Inferior parietal cortex (tissue), 1 donor: ENCODE measurements around the gene TRIM13.
"Not testable (repeated sequence)": the region's sequence is repeated elsewhere in the genome, so short reads cannot be mapped to it uniquely, and the experiment has no call there.

Experiments
- DNase-seq: peaks from one replicate; pipeline ENCODE4 v3.0.0-alpha.2; 2016; ENCODE audit errors: extremely low spot score

Gene TRIM13

DNA sequence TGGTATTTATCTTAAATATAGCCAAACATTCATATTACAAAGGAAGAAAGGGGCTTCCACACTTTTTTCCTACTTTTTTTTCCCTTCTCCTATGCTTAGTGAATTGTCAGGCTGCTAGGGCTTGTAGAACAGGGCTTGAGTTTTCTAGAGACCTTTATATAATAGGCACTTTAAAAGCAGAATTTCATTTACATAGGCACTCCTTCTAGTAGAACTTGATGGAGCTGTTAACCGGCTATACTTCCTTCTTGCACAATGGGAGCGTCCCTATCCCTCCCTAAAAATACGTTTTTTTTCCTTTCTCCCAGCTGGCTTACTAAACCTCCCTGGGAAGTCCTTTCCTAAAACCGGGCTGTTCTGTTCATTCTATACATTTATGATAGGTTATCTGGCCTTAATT is 1.1 kb downstream of the TRIM13 start:
- DNase-seq = no peak

- no peak for DNase-seq
These were observed 2.1 kb downstream of the TRIM13 start for GRCh38 chr13:49998714-49999624.

- no peak for DNase-seq
These were observed 4.4 kb downstream of the TRIM13 start for GRCh38 chr13:50001287-50001686.

GRCh38 chr13:50006426-50007135 is 9.7 kb downstream of the TRIM13 start:
- no peak for DNase-seq

GRCh38 chr13:50011461-50011860 is 14.6 kb downstream of the TRIM13 start:
- DNase-seq = peak; percentile 44

DNA sequence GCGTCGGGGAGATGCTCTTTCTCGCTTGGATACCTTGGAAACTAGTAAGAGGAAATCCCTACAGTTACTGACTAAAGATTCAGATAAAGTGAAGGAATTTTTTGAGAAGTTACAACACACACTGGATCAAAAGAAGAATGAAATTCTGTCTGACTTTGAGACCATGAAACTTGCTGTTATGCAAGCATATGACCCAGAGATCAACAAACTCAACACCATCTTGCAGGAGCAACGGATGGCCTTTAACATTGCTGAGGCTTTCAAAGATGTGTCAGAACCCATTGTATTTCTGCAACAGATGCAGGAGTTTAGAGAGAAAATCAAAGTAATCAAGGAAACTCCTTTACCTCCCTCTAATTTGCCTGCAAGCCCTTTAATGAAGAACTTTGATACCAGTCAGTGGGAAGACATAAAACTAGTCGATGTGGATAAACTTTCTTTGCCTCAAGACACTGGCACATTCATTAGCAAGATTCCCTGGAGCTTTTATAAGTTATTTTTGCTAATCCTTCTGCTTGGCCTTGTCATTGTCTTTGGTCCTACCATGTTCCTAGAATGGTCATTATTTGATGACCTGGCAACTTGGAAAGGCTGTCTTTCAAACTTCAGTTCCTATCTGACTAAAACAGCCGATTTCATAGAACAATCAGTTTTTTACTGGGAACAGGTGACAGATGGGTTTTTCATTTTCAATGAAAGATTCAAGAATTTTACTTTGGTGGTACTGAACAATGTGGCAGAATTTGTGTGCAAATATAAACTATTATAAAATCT is 15.7 kb downstream of the TRIM13 start:
- no peak for DNase-seq

DNA sequence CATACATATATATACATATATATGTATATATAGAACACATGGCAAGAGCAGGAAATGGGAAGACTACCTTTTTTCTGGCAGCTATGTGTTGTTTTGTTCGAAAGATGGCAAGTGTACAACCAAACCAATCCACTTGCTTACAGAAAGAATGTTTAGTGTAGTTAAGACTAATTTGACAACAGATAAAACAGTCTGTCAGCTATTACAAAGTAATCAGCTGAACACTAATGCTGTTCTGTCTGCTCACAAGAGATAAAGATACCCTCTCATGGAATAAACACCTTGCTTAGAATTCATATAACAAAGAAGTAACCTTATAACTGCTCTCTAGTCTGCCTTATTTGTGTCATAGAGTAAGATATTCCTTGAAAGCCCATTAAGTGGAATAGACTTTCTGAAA is 17.5 kb downstream of the TRIM13 start:
- no peak for DNase-seq

GRCh38 chr13:50015258-50015657 is 18.4 kb downstream of the TRIM13 start, which contains the start of gene KCNRG:
TSS of gene KCNRG (plus strand) at chr13:50015444. CDS start at chr13:50015494, 50 bp downstream.
- no peak for DNase-seq

DNA sequence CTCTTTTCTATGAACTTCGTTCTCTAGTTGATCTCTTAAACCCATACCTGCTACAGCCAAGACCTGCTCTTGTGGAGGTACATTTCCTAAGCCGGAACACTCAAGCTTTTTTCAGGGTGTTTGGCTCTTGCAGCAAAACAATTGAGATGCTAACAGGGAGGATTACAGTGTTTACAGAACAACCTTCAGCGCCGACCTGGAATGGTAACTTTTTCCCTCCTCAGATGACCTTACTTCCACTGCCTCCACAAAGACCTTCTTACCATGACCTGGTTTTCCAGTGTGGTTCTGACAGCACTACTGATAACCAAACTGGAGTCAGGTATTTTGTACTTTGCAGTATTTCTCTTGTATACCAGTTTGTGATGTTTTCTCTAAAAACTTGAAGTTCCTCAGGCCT is 18.9 kb downstream of the TRIM13 start:
- no peak for DNase-seq

GRCh38 chr13:50016444-50016843 is 19.6 kb downstream of the TRIM13 start:
- no peak for DNase-seq

- no peak for DNase-seq
These were observed 21.0 kb downstream of the TRIM13 start for GRCh38 chr13:50017819-50018218.

DNA sequence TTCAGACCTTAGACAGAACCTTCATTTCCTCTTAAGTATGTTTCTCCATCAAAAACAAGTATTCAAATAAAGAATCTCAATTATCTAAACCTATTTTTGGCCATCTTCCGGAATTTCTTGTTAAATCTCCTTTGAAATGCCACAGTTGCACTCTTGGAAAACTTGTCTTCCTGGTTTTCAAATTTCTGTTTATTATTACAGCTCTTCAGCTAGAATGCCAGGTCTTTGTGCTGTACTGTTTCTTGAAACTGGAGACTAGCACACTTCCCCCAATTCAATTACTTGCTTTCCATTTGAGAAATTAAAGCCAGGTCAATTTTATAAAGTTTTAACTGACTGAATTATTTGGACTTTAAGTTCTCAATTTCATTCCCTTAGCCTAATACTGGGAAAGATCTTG is 28.6 kb downstream of the TRIM13 start:
- no peak for DNase-seq

DNA sequence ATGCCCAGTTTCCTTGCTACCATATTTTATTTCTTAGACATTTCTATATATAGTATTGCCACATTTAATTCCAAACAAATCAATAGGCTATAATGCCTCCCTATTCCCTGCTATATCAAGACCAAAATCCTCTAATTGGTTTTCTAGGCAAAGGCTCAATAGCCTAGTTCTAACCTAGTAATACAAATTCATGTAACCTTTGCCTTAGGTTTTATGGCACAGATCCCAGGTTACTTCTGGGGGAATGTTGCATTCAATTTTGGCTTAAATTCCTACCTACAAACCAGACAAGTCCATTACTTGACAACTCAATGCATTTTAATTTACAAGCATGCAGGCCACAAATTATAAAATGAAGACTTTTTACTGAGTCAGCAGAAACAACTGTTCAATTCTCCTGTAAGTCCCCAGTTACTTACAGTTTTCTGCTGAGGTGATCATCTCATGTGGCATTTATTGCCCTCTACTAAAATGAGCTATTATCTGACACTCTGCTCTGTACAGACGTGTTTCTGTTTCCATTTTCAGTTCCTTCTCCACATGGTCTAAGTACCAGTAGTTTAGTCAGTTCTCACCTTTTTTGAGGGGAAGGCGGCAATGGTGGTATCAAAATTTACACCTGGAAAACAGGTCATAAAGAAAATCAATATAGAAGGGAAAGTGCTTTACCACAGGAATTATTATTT is 30.1 kb downstream of the TRIM13 start:
- no peak for DNase-seq

DNA sequence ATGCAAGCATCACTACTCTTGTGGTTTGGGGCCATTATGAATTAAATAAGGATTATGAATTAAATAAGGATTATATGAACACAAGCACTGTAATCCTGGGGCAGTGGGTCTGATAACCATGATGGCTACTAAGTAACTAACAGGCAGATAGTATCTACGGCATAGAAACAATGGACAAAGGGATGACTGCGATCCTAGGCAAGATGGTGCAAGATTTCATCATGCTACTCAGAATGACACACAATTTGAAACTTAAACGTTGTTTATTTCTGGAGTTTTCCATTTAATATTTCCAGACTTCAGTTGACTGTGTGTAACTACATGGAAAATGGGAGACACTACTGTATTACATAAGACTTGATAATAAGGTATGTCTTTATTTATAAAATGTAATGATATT is 33.5 kb downstream of the TRIM13 start:
- DNase-seq = no peak

DNA sequence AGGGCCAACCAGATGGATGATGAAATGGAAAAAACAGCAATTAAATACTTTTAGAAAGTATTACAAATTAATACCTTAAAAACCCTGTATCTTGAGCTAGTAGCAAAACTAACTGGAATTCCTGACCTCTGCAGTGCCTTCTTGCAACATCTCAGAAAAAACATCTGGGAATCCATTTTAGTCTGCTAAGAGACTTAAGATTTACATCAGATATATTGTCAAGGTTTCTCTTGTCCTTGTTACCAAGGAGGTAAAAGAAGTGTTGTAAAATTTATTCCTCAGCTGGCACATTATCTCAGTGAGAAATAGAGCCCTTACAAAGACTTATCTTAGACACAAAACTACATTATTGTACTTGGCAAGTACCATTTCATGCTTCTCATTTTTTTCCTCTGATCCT is 36.9 kb downstream of the TRIM13 start:
- DNase-seq = no peak

DNA sequence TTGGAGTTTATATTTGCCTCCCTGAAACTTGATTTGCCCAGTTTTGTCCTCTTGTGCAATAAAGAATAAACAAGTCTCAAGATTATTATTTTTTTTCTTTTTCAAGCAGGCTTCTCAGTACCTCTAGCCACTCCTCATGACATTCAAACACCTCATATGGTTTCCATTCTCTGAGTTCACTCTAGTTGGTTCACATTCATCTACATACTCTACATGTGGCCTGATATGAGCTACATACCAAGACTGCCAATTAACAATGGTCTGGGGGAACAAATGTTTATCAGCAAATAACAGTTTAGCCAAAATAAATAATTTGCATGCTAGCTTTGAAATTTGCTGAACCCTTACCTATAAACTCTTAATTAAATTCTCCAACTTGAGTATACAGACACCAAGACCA is 40.9 kb downstream of the TRIM13 start:
- DNase-seq = no peak

DNA sequence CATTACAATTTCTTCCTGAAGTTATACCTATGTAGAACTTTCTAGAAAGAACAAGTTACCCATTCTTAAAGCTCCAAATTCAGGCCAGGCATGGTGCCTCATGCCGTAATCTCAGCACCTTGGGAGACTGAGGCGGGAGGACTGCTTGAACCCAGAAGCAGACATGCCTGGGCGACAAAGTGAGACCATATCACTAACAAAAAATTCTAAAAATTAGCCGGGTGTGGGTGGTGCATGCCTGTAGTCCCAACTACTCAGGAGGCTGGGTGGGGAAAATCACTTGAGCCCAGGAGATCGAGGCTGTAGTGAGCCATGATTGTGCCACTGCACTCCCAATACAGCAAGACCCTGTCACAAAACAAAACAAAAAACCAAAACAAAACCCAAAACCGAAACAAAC is 41.4 kb downstream of the TRIM13 start:
- DNase-seq = no peak

- no peak for DNase-seq
These were observed 55.6 kb downstream of the TRIM13 start for GRCh38 chr13:50052478-50052877.

- DNase-seq = no peak
These were observed 57.0 kb downstream of the TRIM13 start for GRCh38 chr13:50053844-50054243.

DNA sequence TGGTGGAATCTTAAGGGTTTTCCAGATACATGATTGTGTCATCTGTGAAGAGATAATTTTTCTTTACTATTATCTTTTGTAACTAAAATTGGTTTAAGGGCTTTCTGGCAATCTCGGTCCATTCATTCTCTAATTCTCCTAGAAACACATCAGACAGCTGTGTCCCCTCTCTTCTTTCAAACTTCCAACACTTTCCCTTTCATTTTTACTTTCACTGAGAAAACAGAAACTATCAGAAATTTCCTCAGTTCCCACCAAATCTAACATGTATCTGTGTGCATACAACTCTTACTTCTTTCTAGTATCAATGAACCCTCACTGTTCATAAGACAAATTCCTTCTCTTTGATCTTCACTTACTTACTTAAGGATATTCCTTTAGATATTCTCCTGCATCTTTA is 58.6 kb downstream of the TRIM13 start:
- DNase-seq = no peak

GRCh38 chr13:50060718-50061117 is 63.9 kb downstream of the TRIM13 start:
- no peak for DNase-seq

DNA sequence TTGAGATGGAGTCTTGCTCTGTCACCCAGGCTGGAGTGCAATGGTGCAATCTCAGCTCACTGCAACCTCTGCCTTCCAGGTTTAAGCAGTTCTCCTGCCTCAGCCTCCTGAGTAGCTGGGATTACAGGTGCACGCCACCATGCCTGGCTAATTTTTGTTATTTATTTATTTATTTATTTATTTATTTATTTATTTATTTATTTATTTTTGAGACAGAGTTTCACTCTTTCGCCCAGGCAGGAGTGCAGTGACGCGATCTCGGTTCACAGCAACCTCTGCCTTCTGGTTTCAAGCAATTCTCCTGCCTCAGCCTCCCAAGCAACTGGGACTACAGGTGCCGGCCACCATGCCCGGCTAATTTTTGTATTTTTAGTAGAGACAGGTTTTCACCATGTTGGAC is 65.5 kb downstream of the TRIM13 start:
- DNase-seq = not testable (repeated sequence)
